ENCODE data around the gene FLAD1.

Gene FLAD1

DNA sequence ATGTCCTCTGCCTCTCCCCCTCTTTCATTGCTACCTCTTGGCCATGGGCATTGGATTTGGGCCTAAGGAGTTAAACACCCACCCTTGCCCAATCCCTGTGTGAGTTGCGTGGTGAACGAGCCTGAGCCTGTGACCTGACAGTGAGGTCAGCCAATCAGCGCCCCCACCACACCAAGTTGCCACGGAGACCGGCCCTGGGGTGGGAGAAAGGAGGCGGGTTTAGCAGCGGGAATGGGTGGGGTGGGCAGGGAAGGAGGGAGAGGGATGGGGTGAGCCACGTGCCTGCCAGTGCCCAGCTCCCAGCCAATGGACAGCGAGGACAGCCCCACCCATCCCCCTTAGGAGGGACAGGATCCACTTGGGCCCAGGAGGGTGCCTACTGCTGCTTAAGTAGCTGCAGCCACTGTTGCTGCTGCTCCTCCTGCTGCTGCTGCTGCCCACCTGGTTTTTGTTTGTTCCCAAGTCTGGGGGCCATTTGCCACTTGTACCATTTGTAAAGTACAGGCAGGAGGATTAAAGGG, 28.9 kb downstream of the FLAD1 start:
- Histone ChIP-seq H3K27ac (ENCODE audit: poor library complexity, severe bottlenecking) (peak overlapping the region; percentile 92), H3K9me3 (ENCODE audit: severe bottlenecking) (no peaks in the 10 kb centered on the region), H3K4me1 (ENCODE audit: insufficient read depth, poor library complexity, severe bottlenecking) (peaks cover 38% of the 10 kb centered on the region), H3K27me3 (ENCODE audit: insufficient read depth, poor library complexity, severe bottlenecking) (no peaks in the 10 kb centered on the region), H3K4me3 (ENCODE audit: severe bottlenecking) (no peak overlapping the region), H3K36me3 (ENCODE audit: low read depth) (peaks cover 45% of the 10 kb centered on the region)
- DNase-seq (ENCODE audit: low spot score) (peak; percentile 90), ATAC-seq (ENCODE audit: low read depth) (peak; percentile 54)
- TF ChIP-seq CTCF (IDR thresholded peaks at IDR 0.05; ENCODE audit: poor library complexity, severe bottlenecking): no peak

DNA sequence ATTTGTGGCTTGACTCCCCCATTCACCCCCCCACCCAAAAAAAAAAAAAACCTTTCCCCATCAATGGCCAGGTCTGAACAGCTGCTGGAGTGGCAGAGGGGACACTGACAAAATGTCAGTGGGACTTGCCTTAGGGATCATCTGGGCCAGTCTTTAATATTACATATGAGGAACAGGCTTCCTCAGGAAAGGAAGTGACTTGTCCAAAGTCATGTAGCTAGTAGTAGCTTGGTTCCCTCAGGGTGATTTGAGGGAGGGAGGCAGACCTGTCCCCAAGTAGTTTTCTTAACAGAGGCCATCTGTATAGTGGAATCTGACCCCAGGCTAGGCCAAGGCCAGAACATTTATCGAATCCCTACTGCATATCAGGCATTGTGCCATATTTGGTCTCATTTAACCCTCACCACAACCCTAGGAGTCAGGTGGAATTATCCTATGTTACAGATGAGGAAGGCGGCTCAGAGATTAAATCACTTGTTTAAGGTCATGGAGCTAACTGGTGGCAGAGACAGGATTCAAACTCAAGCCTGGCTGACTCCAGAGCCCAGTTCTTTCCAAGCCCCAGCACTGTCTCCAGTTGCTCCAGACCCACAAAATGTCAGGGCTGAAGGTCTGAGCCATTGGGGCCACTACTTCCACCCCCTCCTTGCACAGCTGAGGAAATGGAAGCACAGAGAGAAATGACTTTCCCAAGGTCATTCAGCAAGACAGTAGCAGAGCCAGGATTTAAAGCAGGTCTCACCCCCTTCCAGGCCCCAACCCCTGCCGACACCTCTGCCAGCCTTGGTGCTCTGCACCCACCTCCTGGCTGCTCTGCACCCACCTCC, 29.8 kb downstream of the FLAD1 start:
- Histone ChIP-seq H3K4me1 (ENCODE audit: insufficient read depth, poor library complexity, severe bottlenecking) (peaks cover 33% of the 10 kb centered on the region), H3K36me3 (ENCODE audit: low read depth) (peaks cover 40% of the 10 kb centered on the region), H3K27ac (ENCODE audit: poor library complexity, severe bottlenecking) (peak overlapping the region; percentile 92), H3K9me3 (ENCODE audit: severe bottlenecking) (no peaks in the 10 kb centered on the region), H3K27me3 (ENCODE audit: insufficient read depth, poor library complexity, severe bottlenecking) (no peaks in the 10 kb centered on the region), H3K4me3 (ENCODE audit: severe bottlenecking) (no peak overlapping the region)
- no peak for DNase-seq (ENCODE audit: low spot score)
- no peak for ATAC-seq (ENCODE audit: low read depth)
- TF ChIP-seq CTCF (IDR thresholded peaks at IDR 0.05; ENCODE audit: poor library complexity, severe bottlenecking): no peak

DNA sequence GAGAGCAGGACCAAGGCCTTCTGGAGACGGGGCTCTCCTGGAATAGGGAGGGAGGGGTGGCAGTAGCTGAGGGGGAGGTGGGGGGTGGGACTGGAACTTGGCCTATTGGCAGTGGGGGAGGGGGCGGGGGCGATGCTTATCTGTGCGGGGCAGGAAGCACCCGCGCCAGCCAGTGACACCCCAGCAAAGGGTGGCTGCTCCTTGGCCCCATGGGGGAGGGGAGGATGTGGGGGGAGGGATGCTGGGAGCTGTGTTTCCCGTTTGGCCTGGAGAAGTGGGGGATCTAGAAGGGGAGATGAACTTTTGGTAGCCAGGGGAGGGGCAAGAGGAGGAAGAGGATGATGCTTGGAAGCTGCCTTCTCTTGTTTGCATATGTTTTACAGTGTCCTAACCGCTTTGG, 30.5 kb downstream of the FLAD1 start:
- Histone ChIP-seq H3K27ac (ENCODE audit: poor library complexity, severe bottlenecking) (peak overlapping the region; percentile 92), H3K9me3 (ENCODE audit: severe bottlenecking) (no peaks in the 10 kb centered on the region), H3K4me3 (ENCODE audit: severe bottlenecking) (no peak overlapping the region), H3K4me1 (ENCODE audit: insufficient read depth, poor library complexity, severe bottlenecking) (peaks cover 28% of the 10 kb centered on the region), H3K36me3 (ENCODE audit: low read depth) (peaks cover 35% of the 10 kb centered on the region), H3K27me3 (ENCODE audit: insufficient read depth, poor library complexity, severe bottlenecking) (no peaks in the 10 kb centered on the region)
- no peak for TF ChIP-seq CTCF (IDR thresholded peaks at IDR 0.05; ENCODE audit: poor library complexity, severe bottlenecking)
- DNase-seq (ENCODE audit: low spot score) (peak; percentile 51), ATAC-seq (ENCODE audit: low read depth) (no peak)

DNA sequence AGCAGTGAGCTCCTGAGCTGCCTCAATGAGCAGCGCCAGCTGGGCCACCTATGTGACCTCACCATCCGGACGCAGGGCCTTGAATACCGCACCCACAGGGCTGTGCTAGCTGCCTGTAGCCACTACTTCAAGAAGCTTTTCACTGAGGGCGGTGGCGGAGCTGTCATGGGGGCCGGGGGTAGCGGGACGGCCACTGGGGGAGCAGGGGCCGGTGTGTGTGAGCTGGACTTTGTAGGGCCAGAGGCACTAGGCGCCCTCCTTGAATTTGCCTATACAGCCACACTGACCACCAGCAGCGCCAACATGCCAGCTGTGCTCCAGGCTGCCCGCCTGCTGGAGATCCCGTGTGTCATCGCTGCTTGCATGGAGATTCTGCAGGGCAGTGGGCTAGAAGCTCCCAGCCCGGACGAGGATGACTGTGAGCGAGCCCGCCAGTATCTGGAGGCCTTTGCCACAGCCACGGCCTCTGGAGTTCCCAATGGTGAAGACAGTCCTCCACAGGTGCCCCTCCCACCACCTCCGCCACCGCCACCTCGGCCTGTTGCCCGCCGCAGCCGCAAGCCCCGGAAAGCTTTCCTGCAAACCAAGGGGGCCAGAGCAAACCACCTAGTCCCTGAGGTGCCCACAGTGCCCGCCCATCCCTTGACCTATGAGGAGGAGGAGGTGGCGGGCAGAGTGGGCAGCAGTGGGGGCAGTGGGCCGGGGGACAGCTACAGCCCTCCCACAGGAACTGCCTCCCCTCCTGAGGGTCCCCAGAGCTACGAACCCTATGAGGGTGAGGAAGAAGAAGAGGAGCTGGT, 31.8 kb downstream of the FLAD1 start:
- H3K4me1 ChIP-seq (ENCODE audit: insufficient read depth, poor library complexity, severe bottlenecking): peaks cover 28% of the 10 kb centered on the region
- H3K27ac ChIP-seq (ENCODE audit: poor library complexity, severe bottlenecking): peak overlapping the region; percentile 92
- ATAC-seq (ENCODE audit: low read depth) (no peak), DNase-seq (ENCODE audit: low spot score) (peak; percentile 58)
- no peaks in the 10 kb centered on the region for H3K9me3 ChIP-seq (ENCODE audit: severe bottlenecking)
- TF ChIP-seq CTCF (IDR thresholded peaks at IDR 0.05; ENCODE audit: poor library complexity, severe bottlenecking): no peak
- no peaks in the 10 kb centered on the region for H3K27me3 ChIP-seq (ENCODE audit: insufficient read depth, poor library complexity, severe bottlenecking)
- H3K4me3 ChIP-seq (ENCODE audit: severe bottlenecking): no peak overlapping the region
- H3K36me3 ChIP-seq (ENCODE audit: low read depth): peaks cover 36% of the 10 kb centered on the region
